PC-9 (cell line): ENCODE results near the gene CAMTA1. TPM values are rescaled to one million over a fixed set of nuclear protein-coding genes. Genes with fewer than 3 reads are reported as not detected.

Experiments
- BruUV-seq: library from RNA; stranded (reverse); fragments of 400-500 nt; replicated peaks from 2 replicates; lab custom pipeline; 2021; lab: Mats Ljungman, UMichigan
- CTCF ChIA-PET: fragments of 300-600 bp; sonication (Branson Sonifier 250); formaldehyde crosslinking; loops from one replicate; lab custom pipeline; 2022; ENCODE audit warnings: antibody characterized with exemption; lab: Charles Lee
- POLR2A ChIA-PET: fragments of 300-600 bp; sonication (Branson Sonifier 250); formaldehyde crosslinking; loops from one replicate; lab custom pipeline; 2022; ENCODE audit warnings: antibody characterized with exemption; ENCODE audit not compliant: unreplicated experiment; lab: Charles Lee
- DNase-seq, 2 experiments: peaks; one replicate each; pipeline versions ENCODE4 v3.0.0 to v3.0.0-alpha.2; 2015 to 2022; ENCODE audit warnings: mixed read lengths in 1 of 2
- H2AFZ ChIP-seq: fragments of 200-600 bp; sonication (generic); 2 replicates; pipeline ENCODE4 v1.8.1; 2017; ENCODE audit warnings: antibody characterized with exemption
- H3F3A ChIP-seq: fragments of 200-600 bp; sonication (generic); 2 replicates; pipeline ENCODE4 v1.8.1; 2017; ENCODE audit warnings: antibody characterized with exemption, mild to moderate bottlenecking, low read depth; ENCODE audit not compliant: insufficient read depth
- H3K27ac ChIP-seq: fragments of 200-600 bp; sonication (generic); 2 replicates; pipeline ENCODE4 v1.6.1; 2016; ENCODE audit warnings: mixed run types
- H3K27me3 ChIP-seq: fragments of 200-600 bp; sonication (generic); 2 replicates; pipeline ENCODE4 v1.6.1; 2016; ENCODE audit warnings: low read depth, mixed run types; ENCODE audit not compliant: insufficient read depth
- H3K36me3 ChIP-seq: fragments of 200-600 bp; sonication (generic); 2 replicates; pipeline ENCODE4 v1.6.1; 2016; ENCODE audit warnings: low read depth, mixed run types
- H3K4me1 ChIP-seq: fragments of 200-600 bp; sonication (generic); replicated peaks from 2 replicates; pipeline ENCODE4 v1.6.1; 2016; ENCODE audit warnings: mixed run types; ENCODE audit not compliant: insufficient read depth
- H3K4me2 ChIP-seq: fragments of 200-600 bp; sonication (generic); 2 replicates; pipeline ENCODE4 v1.6.1; 2017; ENCODE audit warnings: mixed run types
- H3K4me3 ChIP-seq: fragments of 200-600 bp; sonication (generic); 2 replicates; pipeline ENCODE4 v1.6.1; 2016; ENCODE audit warnings: mixed run types
- H3K79me2 ChIP-seq: fragments of 200-600 bp; sonication (generic); 2 replicates; pipeline ENCODE4 v1.6.1; 2017; ENCODE audit warnings: low read depth, mixed run types
- H3K9me2 ChIP-seq: fragments of 200-600 bp; sonication (generic); 2 replicates; pipeline ENCODE4 v1.8.1; 2017; ENCODE audit warnings: mild to moderate bottlenecking; ENCODE audit not compliant: insufficient read depth
- H3K9me3 ChIP-seq: fragments of 200-600 bp; sonication (generic); 2 replicates; pipeline ENCODE4 v1.8.1; 2016; ENCODE audit warnings: low read depth; ENCODE audit not compliant: insufficient read depth
- H4K20me1 ChIP-seq: fragments of 200-600 bp; sonication (generic); 2 replicates; pipeline ENCODE4 v1.8.1; 2017; ENCODE audit not compliant: insufficient read depth
- EZH2 ChIP-seq: fragments of 200-600 bp; sonication (generic); IDR thresholded peaks from 2 replicates; pipeline ENCODE4 v1.8.0; 2017; ENCODE audit warnings: antibody characterized with exemption, low read depth
- intact Hi-C: fragments of 100-400 bp; cut with micrococcal nuclease; formaldehyde crosslinking; loops from one replicate; pipeline ENCODE4 v1.10.0; 2022; ENCODE audit not compliant: unreplicated experiment
- total RNA-seq: library from RNA; stranded (reverse); gene quantifications from 2 replicates; pipeline ENCODE4 v1.2.3, GENCODE V29; 2021
- TF ChIP-seq, protein P1 (sequence below): fragments of 200-600 bp; sonication (generic); conservative IDR thresholded peaks from 2 replicates; pipeline ENCODE4 v1.6.1; 2017; ENCODE audit warnings: mixed run types, antibody characterized with exemption, mild to moderate bottlenecking, moderate library complexity

Gene CAMTA1
- total RNA-seq, 1 experiment from 2014 or later, result 72.3 TPM

DNA sequence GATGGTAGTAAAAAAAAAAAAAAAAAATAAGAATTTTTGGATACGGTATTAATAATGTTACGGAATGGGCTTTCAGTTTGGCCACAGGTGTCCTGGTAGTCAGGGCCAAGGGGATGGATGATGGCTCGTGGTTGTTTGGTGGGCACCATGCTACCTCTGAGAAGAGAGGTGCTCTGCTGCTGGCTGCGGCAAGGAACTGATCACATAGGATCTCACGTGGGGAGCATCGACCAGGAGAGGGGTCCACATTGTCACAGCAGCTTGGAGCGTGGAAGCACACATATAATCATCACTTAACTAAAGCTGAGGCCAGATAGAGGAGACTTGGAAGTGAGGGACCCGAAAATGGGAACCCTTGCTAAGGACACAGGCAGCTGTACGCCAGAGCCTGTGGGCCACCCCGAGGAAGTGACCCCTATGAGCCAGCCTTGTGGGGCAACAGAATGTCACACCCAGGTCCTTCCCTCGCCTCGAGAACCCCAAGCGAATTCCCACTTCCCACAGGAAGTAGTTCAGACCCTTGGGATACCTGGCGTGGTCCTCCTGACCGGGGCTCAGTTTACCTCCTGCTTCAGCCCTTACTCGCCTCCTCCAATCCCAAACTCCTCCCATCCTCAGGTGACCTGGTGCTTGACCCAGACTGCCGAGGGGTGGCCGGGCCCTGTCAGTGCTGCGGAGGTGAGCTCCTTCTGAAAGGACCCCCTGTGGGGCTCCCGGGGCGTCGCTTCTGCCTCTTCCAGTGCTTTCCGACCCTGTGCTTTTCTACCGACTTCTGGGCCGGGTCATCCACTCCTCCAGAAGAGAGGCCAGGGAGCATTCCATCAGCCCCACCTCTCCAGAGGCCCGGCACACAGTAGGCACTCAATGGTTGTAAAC lies 222.0 kb downstream of the CAMTA1 start:
- TF ChIP-seq, protein P1, sequence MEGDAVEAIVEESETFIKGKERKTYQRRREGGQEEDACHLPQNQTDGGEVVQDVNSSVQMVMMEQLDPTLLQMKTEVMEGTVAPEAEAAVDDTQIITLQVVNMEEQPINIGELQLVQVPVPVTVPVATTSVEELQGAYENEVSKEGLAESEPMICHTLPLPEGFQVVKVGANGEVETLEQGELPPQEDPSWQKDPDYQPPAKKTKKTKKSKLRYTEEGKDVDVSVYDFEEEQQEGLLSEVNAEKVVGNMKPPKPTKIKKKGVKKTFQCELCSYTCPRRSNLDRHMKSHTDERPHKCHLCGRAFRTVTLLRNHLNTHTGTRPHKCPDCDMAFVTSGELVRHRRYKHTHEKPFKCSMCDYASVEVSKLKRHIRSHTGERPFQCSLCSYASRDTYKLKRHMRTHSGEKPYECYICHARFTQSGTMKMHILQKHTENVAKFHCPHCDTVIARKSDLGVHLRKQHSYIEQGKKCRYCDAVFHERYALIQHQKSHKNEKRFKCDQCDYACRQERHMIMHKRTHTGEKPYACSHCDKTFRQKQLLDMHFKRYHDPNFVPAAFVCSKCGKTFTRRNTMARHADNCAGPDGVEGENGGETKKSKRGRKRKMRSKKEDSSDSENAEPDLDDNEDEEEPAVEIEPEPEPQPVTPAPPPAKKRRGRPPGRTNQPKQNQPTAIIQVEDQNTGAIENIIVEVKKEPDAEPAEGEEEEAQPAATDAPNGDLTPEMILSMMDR, result no peak
- TF ChIP-seq EZH2, result no peak
- Histone ChIP-seq H3F3A (no peaks in the 10 kb centered on the region), H2AFZ (no peak overlapping the region), H3K27ac (no peak overlapping the region), H3K4me1 (no peaks in the 10 kb centered on the region), H3K79me2 (no peaks in the 10 kb centered on the region), H4K20me1 (no peaks in the 10 kb centered on the region), H3K36me3 (no peaks in the 10 kb centered on the region), H3K4me3 (no peak overlapping the region), H3K27me3 (peaks cover 92% of the 10 kb centered on the region), H3K4me2 (no peak overlapping the region), H3K9me2 (no peaks in the 10 kb centered on the region), H3K9me3 (no peaks in the 10 kb centered on the region)
- intact Hi-C loops, result no loop called here
- BruUV-seq, result no TSS peak
- no peak for DNase-seq
- POLR2A ChIA-PET, result no interaction called here
- CTCF ChIA-PET, result no interaction called here

DNA sequence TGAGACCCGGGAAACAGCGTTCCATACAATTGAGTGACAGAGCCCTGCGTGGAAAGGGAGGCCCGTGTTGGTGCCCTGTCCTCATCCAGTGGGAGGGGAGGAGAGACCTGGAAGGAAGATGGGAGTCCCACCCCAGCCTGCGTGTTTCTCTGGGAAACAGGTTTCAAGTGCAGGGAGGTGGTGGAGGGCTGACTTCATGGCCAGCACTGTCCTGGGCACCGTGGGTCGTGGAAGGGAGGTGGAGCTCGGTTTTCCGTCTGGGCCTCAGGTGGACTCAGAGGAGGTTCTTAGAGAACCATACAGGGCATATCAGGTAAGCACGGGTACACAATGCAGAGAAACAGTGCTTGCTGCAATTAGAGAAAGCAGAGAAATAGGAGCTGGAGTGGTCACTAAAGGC lies 222.6 kb downstream of the CAMTA1 start:
- Histone ChIP-seq H3K9me2 (no peaks in the 10 kb centered on the region), H3K9me3 (no peaks in the 10 kb centered on the region), H3K4me3 (no peak overlapping the region), H4K20me1 (no peaks in the 10 kb centered on the region), H3K27ac (no peak overlapping the region), H3K79me2 (no peaks in the 10 kb centered on the region), H3K36me3 (no peaks in the 10 kb centered on the region), H3K4me1 (no peaks in the 10 kb centered on the region), H3K27me3 (peaks cover 92% of the 10 kb centered on the region), H2AFZ (no peak overlapping the region), H3F3A (no peaks in the 10 kb centered on the region), H3K4me2 (no peak overlapping the region)
- intact Hi-C loops, result no loop called here
- ChIA-PET POLR2A (no interaction called here), CTCF (no interaction called here)
- DNase-seq, result no peak
- BruUV-seq, result no TSS peak
- TF ChIP-seq, protein P1, result no peak
- no peak for TF ChIP-seq EZH2

DNA sequence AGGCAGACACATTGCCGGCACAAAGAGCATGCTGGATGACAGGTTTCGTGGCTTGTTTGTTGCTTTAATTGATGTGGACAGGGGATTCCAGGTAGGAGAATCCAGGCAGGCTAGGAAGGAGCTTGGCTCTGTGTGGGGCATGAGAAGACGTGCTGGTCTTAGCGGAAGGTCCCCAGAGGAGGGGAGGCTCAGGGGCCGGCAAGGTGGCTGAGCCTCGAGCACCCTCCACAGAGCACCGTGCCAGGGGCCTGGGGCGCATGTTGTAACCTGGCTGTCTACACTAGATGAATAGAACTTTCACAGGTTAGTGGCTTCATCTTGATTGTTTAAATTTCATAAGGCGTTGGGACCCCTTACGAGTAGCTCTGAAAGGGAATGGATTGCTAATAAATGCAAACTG lies 223.1 kb downstream of the CAMTA1 start:
- Histone ChIP-seq H3F3A (no peaks in the 10 kb centered on the region), H3K9me2 (no peaks in the 10 kb centered on the region), H3K9me3 (no peaks in the 10 kb centered on the region), H3K4me3 (no peak overlapping the region), H3K27me3 (peaks cover 89% of the 10 kb centered on the region), H3K4me2 (no peak overlapping the region), H3K79me2 (no peaks in the 10 kb centered on the region), H3K27ac (no peak overlapping the region), H3K36me3 (no peaks in the 10 kb centered on the region), H4K20me1 (no peaks in the 10 kb centered on the region), H3K4me1 (no peaks in the 10 kb centered on the region), H2AFZ (no peak overlapping the region)
- intact Hi-C loops, result no loop called here
- no TSS peak for BruUV-seq
- ChIA-PET POLR2A (no interaction called here), CTCF (no interaction called here)
- no peak for DNase-seq
- TF ChIP-seq EZH2, result no peak
